Measurements from ENCODE around the gene PSMD8.
"Not testable (repeated sequence)": the region's sequence is repeated elsewhere in the genome, so short reads cannot be mapped to it uniquely, and the experiment has no call there.

The PSMD8 gene

DNA sequence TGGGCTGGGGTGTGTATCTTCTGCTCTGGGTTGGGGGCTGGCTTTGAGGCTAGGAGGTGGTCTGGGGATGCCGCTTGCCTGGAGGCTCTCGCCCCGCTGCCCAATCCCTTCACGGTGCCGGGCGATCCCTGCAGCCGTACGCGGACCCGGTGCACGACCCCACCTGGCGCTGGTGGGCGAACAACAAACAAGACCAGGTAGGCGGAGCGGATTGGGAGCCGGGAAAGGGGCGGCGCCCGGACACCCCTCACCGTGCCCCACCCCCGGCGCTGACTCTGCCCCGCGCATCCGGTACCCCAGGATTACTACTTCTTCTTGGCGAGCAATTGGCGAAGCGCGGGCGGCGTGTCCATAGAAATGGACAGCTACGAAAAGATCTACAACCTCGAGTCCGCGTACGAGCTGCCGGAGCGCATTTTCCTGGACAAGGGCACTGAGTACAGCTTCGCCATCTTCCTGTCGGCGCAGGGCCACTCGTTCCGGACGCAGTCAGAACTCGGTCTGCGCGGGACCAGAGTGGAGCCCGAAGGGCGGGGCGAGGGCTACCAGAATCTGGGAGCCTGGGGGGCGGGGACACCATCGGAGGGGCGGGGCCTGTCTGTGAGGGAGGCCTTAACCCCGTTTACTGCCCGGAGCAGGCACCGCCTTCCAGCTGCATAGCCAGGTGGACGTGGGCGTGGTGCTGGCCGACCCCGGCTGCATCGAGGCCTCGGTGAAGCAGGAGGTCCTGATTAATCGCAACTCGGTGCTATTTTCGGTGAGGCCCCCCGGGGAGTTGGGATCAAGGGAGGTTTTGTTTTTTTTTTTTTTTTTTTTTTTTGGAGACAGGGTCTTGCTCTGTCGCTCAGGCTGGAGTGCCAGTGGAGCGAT lies 12.1 kb upstream of the PSMD8 start:
- peak; percentile 33 to 36 for DNase-seq (ENCODE audit: low read depth in 2 of 2)

DNA sequence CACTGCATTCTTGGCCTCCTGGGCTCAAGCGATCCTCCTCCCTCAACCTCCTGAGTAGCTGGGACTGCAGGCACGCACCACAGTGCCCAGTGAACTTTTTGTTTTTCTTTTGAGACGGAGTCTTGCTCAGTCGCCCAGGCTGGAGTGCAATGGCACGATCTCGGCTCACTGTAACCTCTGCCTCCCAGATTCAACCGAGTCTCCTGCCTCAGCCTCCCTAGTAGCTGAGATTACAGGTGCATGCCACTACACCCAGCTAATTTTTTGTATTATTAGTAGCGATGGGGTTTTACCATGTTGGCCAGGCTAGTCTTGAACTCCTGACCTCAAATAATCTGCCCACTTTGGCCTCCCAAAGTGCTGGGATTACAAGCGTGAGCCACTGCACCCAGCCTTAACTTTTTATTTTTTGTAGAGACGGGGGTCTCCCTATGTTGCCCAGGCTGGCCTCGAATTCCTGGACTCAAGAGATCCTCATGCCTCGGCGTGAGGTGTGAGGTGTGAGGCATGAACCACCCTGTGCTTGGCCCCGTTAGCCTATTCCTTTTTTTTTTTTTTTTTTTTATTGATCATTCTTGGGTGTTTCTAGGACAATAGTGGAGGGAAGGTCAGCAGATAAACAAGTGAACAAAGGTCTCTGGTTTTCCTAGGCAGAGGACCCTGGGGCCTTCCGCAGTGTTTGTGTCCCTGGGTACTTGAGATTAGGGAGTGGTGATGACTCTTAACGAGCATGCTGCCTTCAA lies 11.3 kb upstream of the PSMD8 start:
- DNase-seq (ENCODE audit: low read depth in 2 of 2): not testable (repeated sequence)

DNA sequence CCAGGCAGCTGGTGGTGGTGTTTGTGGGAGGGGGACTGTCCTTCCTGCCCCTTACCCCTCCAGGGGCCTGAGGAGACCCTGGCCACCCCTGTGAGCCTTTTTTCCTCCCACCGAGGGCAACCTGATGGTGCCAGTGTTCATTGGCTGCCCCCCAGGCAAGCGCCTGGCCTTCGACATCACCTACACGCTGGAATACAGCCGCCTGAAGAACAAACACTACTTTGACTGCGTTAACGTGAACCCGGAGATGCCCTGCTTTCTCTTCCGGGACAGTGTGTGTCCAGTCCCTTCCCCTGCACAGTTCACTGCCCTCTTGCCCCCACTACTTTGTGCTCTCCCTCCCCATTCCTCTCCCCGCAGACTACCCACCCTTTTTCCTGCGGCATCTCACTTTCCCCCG lies 7.3 kb upstream of the PSMD8 start:
- DNase-seq (ENCODE audit: low read depth in 2 of 2): no peak

DNA sequence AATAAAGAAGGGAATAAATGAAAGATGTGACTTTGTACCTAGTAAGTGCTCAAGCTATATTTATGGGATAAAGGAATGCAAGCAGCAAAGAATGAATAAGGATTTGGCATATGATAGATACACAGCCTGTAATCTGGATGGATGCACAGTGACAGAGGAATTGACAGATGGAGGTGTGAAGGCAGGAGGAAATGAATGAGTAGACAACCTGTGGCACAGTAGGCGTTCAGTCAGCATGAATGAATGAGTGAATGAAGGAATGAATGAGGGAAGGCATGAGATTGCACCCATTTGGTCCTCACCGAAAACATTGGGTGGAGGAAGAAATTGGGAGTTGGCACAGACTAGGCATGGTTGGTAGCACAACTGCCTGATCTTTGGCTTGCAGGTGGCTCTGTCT lies 4.8 kb upstream of the PSMD8 start:
- no peak for DNase-seq (ENCODE audit: low read depth in 2 of 2)

DNA sequence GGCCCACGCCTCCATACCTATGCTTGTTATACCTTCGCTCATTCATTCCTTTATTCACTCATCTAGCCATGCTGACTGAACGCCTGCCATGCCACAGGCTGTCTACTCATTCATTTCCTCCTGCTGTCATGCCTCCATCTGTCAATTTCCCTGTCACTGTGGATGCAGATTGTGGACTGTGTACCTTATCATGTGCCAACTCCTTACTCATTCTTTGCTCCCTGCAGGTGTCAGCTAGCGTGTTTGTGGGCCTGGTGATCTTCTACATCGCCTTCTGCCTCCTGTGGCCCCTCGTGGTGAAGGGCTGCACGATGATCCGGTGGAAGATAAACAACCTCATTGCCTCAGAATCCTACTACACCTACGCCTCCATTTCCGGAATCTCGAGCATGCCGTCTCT lies 4.1 kb upstream of the PSMD8 start:
- DNase-seq (ENCODE audit: low read depth in 2 of 2): no peak

DNA sequence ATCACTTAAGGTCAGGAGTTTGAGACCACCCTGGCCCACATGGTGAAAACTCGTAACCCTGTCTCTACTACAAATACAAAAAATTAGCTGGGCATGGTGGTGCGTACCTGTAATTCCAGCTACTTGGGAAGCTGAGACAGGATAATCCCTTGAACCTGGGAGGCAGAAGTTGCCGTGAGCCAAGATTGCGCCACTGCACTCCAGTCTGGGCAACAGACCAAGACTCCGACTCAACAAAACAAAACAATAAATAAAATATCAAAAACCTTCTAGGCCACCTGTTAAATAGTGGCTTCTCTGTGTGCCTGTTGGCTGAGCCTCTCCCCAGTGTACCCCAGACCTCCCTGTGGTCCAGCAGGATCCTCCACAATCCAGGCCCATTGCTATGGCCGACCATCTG lies 3.3 kb upstream of the PSMD8 start:
- DNase-seq (ENCODE audit: low read depth in 2 of 2): no peak

DNA sequence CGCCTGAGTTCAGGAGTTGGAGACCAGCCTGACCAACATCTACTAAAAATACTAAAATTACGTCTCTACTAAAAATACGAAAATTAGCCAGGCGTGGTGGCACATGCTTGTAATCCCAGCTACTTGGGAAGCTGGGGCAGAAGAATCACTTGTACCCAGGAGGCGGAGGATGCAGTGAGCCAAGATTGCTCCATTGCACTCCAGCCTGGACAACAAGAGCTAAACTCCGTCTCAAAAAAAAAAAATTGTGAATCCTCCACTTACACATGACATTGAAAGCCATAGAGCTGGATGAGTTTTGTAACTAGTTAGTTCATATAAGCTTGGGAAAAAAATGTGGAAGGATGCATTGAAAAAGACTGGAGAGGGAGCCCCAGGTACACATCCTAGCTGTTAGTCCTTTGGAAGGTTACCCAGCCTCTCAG lies 452 bp upstream of the PSMD8 start:
- DNase-seq (ENCODE audit: low read depth in 2 of 2): no peak

DNA sequence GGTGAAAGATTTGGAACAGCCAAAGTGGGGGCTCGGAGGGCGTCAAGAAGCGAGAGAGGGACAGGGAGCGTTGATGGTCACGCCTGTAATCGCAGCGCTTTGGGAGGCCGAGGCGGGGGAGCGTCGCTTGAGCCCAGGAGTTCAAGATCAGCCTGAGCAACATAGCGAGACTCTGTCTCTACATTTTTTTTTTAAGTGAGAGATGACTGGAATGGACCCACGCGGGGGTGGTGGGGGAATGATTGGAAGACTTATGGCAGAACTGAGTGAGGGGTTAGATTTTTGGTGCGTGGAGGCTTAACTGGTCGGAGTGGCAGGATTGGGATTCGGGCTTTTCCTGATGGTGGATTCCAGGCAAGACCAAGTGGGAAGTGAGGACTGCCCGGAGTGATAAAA lies 725 bp downstream of the PSMD8 start:
- DNase-seq (ENCODE audit: low read depth in 2 of 2): no peak

DNA sequence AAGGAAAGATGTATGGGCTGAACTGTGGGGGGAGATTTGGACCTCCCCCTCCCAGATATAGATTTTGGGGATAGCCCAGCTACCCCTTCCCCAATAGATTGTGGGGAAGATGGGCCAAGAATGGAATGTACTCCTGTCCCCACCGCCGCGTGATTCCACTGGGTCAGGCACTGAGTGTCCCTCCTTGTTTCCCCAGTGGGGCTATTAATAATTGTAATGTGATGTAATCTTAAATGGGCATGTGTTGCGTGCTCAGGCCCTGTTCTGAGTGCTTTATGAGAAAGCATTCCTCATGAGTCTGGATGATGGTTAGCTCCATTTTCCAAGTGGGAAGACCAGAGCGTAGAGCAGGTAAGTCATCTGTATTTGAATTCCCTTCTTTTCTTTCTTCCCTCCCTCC lies 1.4 kb downstream of the PSMD8 start:
- DNase-seq (ENCODE audit: low read depth in 2 of 2): no peak

DNA sequence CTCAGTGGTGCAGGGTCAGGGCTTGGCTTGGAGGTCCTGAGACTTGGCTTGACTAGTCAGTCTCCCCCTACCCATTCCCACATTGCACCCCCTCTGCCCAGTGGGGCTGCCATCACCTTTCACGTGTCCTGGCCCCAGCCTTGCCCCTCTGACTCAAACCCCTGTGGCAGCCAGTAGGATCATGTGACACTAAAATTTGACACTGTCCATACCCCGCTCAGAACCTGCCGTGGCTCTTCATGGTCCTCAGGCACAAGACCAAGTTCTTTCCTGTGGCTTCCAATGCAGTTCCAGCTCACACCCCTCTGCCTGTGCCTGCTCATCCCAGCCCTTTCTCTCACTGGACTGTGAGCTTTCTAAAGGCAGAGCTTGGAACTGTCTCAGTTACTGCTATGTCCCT lies 2.2 kb downstream of the PSMD8 start:
- no peak for DNase-seq (ENCODE audit: low read depth in 2 of 2)

DNA sequence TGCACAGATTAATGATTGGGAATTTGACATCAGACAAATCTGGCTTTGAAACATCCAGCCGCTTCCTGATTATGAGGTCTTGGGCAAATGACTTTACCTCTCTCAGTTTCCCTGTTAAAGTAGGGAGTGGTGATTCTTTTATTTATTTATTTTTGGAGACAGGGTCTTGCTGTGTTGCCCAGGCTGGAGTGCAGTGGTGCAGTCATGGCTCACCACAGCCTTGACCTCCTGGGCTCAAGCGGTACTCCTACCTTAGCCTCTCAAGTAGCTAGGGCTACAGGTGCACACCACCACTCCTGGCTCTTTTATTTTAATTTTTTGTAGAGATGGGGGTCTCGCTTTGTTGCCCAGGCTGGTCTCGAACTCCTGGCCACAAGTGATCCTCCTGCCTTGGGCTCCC lies 2.7 kb downstream of the PSMD8 start:
- no peak for DNase-seq (ENCODE audit: low read depth in 2 of 2)

DNA sequence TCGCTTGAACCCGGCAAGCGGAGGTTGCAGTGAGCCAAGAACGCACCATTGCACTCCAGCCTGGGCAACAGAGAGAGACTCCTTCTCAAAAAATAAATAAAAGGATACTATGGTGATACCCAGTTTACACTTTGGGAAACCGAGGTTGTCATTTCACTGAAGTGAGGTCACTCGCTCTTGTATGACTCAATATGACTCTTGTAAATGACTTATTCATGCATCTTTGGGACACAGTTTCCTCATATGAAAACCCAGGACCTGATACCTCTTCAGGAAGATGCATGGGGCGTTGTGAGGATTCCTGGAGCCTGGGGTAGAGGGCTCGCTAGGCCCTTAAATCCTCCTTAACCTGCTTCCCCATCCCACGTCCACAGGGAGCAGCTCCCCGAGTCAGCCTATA lies 4.5 kb downstream of the PSMD8 start:
- no peak for DNase-seq (ENCODE audit: low read depth in 2 of 2)

DNA sequence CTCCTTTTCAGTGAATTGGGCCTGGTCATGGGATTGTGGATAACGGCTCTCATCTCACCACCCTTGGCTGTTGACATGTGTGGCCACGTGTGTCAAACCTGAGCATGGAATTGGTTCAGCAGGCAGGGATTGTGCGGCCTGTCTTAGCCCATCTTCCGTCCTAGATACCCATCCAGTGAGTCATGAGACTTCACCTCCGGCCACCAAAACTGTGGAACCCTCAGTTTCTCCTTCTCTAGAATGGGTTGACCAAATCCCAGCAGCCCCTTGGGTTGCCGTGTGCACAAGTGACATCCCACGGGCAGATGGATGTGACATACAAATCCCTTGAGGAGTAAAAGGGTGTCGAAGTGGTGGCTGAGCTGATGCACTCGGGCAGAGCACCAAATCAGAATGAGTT lies 6.8 kb downstream of the PSMD8 start:
- DNase-seq (ENCODE audit: low read depth in 2 of 2): no peak

DNA sequence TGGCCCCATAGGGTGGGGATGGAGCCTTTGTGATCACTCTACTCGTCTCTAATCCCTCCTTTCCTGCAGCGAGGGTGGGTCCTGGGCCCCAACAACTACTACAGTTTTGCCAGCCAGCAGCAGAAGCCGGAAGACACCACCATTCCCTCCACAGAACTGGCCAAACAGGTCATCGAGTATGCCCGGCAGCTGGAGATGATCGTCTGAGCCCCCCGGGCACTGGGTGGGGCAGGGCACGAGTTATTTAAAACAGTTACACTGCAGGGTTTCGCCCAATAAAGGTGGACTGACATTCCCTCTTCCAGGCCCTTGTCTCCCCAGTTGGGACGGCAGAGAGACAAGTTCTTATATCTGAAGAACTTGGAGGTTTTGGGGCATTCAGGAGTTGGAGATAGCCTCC lies 8.8 kb downstream of the PSMD8 start:
- no peak for DNase-seq (ENCODE audit: low read depth in 2 of 2)

DNA sequence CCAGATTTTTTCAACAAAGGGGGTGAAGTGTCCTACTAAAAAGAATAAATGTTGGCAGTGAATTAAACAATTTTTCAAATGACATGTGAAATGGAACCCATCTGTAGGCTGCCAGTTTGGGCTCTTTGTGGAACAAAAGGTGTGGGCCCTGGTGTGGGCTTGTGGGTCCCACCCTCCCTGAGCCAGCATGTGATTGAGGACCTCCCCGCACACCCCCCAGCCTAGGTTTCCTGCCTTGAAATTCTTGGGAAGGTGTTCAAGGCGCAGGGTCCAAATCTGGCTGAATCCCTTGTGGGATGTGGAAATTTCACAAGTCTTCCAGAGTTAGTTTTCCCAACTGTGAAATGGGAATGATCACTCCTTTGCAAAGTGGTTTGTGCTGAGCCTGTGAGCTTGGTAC lies 9.4 kb downstream of the PSMD8 start:
- no peak for DNase-seq (ENCODE audit: low read depth in 2 of 2)

DNA sequence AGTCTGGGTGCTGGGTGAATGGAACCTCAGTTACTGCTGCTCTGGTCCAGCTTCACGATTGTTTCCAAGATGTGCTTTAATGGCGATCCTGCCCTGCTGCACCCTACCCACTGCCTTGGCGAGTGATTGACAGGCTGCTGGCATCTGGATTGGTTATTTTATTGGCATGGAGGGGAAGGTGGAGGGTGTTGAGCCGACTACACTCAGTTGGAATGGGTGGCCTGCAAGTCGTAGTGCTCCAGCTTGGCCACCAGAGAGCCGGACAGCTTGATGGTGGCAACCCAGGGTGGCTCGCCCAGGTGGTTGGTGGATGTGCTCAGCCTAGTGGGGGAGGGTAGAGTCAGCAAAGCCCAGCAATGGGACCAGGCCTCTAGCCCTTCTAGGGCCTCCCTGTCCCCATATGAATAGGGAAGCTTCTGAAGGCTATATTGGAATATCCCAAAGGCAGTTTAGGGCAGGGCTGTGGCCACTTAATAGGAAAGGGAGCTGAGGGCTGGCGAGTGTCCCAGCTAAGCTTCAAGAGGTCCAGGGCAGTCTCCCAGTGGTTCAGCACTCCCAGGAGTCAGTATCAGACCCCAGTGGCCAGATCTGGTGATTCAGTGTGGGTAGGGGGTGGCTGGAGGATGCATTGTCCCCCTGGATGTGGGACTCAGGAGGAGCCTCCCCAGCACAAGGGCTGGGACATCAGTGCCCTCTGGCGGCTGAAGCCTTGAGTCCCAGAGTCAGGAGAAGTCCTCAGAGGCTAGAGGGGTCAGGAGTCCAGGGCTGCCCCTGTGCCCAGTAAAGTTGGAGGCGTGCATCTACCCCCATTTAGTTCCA lies 10.0 kb downstream of the PSMD8 start:
- no peak for DNase-seq (ENCODE audit: low read depth in 2 of 2)

DNA sequence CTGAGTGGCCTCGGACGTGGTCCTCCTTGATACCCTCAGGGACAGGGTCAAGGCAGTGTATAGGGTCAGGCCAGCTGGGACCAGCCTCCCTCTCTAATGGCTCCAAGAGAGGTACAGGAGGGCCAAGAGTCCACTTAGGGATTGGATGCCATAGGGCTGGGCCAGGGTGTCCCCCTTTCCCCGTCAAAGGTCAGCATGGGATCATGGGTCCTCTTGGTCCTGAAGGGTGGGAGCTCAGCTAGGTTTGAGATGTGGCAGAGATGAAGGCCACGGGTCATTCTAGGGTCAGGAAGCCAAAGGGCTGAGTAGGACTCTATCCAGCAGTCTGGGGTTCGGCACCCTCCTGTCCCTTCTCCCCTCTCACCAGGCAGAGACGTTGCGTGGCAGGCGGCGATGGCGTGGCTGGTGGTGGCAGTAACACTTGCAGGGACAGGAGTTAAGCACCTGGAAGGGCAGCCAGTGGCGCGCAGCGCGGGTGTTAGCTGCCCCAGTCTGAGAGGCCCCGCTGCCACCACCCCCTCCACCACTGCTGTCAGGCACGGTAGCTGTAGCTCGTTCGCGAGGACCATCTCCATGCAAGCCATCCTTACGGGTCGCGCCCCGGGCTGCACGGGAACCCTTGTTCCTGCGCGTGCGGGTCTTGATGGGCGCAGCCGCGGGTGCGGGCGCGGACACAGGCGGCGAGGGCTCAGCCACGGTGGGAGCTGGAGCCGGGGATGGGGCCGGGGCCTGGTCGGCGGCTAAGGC lies 10.9 kb downstream of the PSMD8 start:
- no peak for DNase-seq (ENCODE audit: low read depth in 2 of 2)

DNA sequence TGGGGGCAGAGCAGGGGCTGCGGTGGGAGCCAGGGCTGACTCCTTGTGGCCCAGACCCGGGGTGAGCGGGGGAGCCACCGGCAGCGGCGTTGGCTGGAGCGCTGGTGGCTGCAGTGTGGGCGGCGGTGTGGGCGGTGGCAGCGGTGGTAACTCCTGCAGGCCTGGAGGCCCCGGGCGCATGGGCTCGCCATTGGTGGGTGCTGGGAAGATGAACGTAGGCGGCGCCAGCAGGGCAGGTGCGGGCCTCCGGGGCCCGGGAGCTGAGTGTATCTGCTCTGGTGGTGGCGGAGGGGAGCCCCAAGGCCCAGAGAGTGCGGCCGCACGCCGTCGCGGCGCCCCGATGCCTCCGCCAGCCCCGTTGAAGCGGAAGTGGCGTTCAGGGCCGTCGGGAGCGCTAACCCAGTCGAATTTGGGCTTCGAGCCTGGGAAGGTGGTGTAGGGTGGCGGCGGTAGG lies 11.5 kb downstream of the PSMD8 start:
- DNase-seq (ENCODE audit: low read depth in 2 of 2): no peak

DNA sequence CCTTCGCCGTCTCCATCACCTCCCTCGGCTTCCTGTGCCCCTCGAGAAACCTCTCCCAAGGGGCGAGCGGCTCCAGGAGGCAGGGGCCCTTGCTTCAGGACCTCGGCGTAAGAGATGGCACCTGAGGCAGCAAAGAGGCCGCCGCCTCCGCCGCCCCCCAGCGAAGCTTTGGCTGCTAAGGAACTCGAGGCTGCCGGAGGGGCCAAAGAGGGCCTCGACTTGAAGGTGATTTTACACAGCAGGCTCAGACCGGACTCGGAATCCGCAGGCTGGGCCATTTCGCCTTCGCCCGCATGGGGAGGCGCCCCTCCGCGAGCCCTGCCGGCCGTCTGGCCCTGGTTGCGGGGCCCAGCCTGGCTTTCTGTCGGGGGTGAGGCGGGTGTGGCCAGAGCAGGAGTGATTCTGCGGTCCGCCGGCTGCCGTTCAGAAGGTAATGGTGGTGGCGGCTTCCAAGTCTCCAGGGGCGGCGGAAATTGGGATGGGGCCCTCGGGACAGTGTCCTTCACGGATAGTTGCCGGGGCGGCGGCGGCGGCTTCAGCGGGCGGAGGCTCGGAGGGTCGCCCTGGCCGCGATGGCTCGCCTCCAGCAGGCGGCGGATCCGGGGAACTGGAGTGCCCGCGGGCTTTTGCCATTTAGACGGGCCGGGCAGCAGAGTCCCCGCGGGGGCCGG lies 12.1 kb downstream of the PSMD8 start:
- no peak for DNase-seq (ENCODE audit: low read depth in 2 of 2)

DNA sequence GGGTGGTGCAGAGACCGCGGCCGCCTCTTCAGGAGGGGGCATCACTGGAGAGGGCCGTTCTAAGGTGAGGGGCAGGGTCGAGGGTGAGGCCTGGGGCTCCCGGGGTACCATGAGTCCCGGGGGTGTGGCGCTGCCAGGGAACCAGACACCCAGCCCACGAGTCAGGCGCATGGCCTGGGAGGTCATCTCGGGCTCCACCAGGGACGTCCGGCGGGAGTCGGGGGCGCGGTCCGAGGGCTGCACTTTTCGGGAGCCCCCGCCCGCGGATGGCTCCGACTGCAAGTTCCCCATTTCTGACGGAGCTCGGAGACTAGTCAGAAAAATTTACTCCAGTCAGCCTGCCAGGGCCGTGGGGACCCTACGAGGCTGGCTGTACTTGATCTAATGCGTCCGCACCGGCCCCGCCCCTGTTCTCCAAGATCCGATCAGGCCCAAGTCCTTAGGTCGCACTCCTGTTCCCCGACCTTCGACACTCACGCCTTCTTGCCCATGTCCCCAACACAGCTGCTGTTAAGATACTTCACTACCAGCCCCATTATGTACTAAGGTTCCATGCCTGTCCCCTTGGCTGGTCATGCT lies 12.7 kb downstream of the PSMD8 start:
- no peak for DNase-seq (ENCODE audit: low read depth in 2 of 2)

Data from stimulated activated CD8-positive, alpha-beta memory T cell treated with anti-CD3 and anti-CD28 coated beads, Interleukin-2, amount 100 ng/mL, for 1 hour (primary cell).